SU-DHL-6 (cell line): Measurements from ENCODE around the gene CNTN5.

Experiments
- EZH2phosphoT487 ChIP-seq: fragments of 200-600 bp; sonication (generic), shearing (Covaris generic); conservative IDR thresholded peaks from 2 replicates; pipeline ENCODE4 v1.6.1; 2018; ENCODE audit warnings: mild to moderate bottlenecking, antibody characterized with exemption, low read length, moderate library complexity, mixed read lengths
- TF ChIP-seq, protein P1 (sequence below): fragments of 200-600 bp; sonication (generic); IDR thresholded peaks from one replicate; pipeline ENCODE4 v1.5.1; 2017; ENCODE audit warnings: antibody characterized with exemption, mild to moderate bottlenecking, low read length, moderate library complexity; ENCODE audit not compliant: insufficient read depth, poor library complexity, severe bottlenecking

GRCh38 chr11:100174881-100175280, 1154.1 kb downstream of the CNTN5 start:
- TF ChIP-seq, protein P1, sequence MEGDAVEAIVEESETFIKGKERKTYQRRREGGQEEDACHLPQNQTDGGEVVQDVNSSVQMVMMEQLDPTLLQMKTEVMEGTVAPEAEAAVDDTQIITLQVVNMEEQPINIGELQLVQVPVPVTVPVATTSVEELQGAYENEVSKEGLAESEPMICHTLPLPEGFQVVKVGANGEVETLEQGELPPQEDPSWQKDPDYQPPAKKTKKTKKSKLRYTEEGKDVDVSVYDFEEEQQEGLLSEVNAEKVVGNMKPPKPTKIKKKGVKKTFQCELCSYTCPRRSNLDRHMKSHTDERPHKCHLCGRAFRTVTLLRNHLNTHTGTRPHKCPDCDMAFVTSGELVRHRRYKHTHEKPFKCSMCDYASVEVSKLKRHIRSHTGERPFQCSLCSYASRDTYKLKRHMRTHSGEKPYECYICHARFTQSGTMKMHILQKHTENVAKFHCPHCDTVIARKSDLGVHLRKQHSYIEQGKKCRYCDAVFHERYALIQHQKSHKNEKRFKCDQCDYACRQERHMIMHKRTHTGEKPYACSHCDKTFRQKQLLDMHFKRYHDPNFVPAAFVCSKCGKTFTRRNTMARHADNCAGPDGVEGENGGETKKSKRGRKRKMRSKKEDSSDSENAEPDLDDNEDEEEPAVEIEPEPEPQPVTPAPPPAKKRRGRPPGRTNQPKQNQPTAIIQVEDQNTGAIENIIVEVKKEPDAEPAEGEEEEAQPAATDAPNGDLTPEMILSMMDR: no peak
- TF ChIP-seq EZH2phosphoT487: no peak
